HG03097 (cell line): ENCODE results near the gene FGD5.
"Not testable (repeated sequence)": the region's sequence is repeated elsewhere in the genome, so short reads cannot be mapped to it uniquely, and the experiment has no call there.

Experiments
- ATAC-seq: cut with Tn5 transposase; IDR thresholded peaks from one replicate; pipeline ENCODE4 v1.9.1; 2021; ENCODE audit not compliant: unreplicated experiment, low FRiP score

FGD5 gene

GRCh38 chr3:14892226-14892625 is 73.5 kb downstream of the FGD5 start:
- ATAC-seq, result no peak

DNA sequence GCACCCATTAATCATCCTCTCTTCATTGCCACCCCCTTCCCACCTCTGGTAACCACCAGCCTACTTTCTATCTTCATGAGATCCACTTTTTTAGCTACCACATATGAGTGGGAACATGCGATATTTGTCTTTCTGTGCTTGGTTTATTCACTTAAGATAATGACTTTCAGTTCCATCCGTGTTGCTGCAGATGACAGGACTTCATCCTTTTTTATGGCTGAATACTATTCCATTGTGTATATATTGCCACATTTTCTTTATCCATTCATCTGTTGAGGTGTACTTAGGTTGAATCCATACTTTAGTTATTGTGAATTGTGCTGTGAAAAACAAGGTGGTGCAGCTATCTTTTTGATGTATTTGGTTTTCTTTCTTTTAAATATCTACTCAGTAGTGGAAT is 75.3 kb downstream of the FGD5 start:
- no peak for ATAC-seq

- no peak for ATAC-seq
Observed at GRCh38 chr3:14897266-14897665, 78.5 kb downstream of the FGD5 start.

GRCh38 chr3:14898929-14899328 is 80.2 kb downstream of the FGD5 start:
- no peak for ATAC-seq

- ATAC-seq, result no peak
Observed at GRCh38 chr3:14899993-14900618, 81.3 kb downstream of the FGD5 start.

DNA sequence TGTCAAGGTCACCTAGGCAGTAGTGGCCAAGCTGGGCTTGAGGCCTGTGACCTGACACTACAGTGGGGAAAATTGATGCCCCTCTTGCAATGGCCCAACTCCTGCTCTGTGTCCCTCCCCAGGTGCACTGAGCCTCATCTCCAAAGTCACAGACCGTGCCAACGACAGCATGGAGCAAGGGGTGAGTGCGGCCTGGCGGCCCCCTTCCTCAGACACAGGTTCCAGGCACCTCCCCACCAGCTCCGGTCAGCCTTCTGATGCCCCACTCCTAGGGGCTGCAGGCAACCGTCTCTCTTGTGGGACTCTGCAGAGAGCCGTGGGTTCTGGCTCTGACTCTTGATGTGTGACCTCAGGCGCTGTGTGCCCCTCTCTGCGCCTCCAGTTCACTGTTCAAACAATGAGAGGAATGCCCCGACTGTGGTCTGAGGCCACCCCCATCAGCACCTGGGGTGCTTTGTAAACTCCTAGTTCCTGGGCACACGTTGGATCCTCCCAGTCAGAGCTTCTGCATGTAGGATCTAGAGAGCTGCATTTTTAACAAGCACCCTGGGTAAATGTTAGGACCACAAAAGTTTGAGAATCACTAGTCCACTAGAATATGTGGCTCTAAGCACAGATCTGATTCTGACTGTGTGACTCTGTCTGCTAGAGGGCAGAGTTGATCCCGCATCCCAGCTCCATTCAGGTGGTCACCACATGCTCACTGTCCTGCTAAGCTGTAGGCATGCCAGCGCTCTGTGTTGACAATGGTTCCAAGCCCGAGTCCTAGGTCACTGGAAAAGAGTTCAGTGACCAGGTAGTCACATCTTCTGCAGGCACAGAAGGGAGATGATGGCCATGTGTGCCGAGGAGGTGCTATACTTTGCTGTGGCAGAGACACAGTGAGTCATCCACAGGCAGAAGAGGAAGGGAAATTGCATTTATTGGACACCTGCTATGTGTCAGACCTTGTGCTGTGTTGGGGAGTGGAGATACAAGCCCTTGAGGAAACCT is 82.4 kb downstream of the FGD5 start:
- ATAC-seq, result no peak

DNA sequence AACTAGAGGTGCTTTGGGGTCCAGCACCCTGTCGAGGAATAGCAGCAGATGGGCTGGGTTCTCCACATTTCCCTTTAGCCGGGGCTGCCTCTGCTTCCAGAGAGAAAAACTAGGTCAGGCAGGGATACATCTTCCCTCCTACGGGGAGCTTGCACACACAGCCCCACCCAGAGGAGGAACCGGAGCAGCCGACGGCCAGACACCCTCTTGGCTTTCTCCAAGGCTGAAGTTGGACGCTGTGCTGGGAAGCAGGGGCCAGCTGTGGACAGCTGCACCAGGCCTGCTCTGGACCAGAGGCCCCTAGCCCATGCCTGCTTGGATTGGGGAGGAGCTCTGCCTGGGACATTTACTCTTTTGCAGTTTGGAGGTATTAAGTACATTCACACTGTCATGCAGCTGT is 84.0 kb downstream of the FGD5 start:
- no peak for ATAC-seq

DNA sequence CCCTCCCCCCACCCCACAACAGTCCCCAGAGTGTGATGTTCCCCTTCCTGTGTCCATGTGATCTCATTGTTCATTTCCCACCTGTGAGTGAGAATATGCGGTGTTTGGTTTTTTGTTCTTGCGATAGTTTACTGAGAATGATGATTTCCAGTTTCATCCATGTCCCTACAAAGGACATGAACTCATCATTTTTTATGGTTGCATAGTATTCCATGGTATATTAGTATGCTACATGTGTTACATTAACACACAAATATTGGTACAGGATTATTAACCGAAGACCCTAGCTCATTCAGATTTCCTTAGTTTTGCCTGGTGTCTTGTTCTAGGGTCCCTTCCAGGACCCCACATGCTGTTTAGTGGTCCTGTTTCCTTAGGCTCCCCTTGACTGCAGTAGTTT is 84.7 kb downstream of the FGD5 start:
- ATAC-seq, result not testable (repeated sequence)

DNA sequence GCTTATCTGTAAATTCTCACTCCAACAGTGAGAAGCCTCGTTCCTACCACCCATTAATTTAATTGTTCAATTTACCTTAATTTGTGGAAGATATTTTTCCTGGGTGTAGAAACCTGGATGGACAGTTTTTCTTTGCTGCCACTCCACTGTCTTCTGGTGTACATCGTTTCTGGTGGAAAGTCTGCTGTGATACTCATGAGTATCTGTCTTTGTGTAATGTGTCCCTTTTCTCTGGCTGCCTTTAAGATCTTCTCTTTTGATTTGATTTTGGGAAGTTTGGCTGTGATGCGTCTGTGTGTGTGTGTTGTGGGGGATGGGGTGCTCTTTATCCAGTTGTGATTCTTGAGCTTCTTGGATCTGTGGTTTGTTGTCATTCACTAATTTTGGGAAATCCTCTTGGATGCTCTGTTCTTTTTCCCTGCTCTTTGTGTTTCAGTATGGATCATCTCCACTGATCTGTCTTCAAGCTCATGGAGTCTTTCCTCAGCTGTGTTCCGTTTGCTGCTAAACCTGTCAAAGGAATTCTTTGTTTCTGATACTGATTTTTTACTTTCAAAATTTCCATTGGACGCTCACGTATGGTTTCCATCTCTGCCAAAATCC is 86.4 kb downstream of the FGD5 start:
- no peak for ATAC-seq

DNA sequence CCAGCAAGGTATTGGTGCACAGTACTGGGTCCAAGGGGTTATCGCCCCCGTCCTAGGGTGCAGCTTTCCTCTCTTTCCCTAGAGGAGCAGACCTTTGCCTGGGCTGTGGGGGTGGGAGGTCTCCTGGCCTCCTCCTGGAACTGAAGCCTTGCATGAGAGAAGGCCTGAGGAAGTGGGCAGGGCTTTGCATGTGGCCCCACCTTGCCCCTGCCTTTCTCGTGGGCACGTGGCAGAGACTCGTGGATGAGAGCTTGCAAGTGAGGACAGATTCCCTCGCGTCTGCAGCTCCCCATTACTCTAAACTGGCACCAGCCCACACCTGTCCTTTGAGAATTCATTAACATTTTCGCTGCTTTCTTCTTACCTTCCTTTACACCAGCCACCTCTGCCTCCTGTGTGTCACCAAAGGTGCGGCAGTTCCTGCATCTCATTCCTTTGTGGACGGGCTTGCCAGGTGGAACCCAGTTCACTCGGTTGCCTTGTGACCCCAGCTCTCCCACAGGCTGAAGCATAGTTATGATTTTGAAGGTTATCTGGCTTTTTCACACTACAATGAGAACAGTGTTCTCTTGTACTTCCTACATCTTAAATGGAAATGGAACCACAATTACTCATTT is 87.7 kb downstream of the FGD5 start:
- ATAC-seq, result no peak

- no peak for ATAC-seq
Observed at GRCh38 chr3:14907043-14907966, 88.5 kb downstream of the FGD5 start.

GRCh38 chr3:14909250-14909649 is 90.5 kb downstream of the FGD5 start:
- no peak for ATAC-seq

- ATAC-seq, result no peak
Observed at GRCh38 chr3:14911651-14912050, 92.9 kb downstream of the FGD5 start.

GRCh38 chr3:14913071-14913925 is 94.5 kb downstream of the FGD5 start:
- no peak for ATAC-seq

- no peak for ATAC-seq
Observed at GRCh38 chr3:14913926-14914778, 95.4 kb downstream of the FGD5 start.

GRCh38 chr3:14914779-14915117 is 96.0 kb downstream of the FGD5 start:
- ATAC-seq, result no peak

GRCh38 chr3:14915636-14916222 is 97.0 kb downstream of the FGD5 start:
- ATAC-seq, result no peak

DNA sequence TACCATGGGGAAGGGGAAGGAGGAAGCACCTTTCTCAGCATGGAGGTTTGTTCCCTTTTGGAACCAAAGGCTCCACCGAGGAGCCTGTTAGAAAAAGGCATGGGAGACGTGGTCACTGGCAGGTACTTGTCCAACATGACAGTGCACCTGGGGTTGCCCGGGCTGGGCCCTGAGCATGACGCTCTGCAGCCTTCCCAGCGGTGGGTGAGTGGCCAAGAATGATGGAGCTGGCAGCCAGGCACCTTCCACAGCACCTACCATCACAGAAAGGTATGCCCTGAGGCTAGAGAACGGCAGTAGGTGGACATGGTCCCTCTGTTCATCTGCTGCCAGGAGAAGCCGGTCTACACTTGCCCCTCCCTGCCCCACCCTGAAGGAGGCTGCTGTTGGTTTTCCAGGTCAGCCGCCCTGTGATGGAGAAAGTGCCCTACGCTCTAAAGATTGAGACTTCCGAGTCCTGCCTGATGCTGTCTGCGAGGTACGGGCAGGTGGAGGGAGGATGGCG is 99.6 kb downstream of the FGD5 start:
- no peak for ATAC-seq
